Measurements from ENCODE around the gene KLF11.
"Not testable (repeated sequence)": the region's sequence is repeated elsewhere in the genome, so short reads cannot be mapped to it uniquely, and the experiment has no call there.

DNA sequence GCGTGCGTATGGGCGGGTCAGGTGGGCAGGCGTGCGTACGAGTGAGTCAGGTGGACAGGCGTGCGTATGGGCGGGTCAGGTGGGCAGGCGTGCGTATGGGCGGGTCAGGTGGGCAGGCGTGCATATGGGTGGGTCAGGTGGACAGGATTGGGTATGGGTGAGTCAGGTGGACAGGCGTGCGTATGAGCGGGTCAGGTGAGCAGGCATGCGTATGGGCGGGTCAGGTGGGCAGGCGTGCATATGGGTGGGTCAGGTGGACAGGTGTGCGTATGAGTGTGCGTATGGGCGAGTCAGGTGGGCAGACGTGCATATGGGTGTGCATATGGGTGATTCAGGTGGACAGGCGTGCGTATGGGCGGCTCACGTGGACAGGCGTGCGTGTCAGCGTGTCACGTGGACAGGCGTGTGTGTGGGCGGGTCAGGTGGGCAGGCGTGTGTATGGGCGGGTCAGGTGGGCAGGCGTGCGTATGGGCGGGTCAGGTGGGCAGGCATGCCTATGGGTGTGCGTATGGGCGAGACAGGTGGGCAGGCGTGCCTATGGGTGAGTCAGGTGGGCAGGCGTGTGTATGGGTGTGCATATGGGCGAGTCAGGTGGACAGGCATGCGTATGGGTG is 27.9 kb upstream of the KLF11 start:
- TF ChIP-seq, protein P1, sequence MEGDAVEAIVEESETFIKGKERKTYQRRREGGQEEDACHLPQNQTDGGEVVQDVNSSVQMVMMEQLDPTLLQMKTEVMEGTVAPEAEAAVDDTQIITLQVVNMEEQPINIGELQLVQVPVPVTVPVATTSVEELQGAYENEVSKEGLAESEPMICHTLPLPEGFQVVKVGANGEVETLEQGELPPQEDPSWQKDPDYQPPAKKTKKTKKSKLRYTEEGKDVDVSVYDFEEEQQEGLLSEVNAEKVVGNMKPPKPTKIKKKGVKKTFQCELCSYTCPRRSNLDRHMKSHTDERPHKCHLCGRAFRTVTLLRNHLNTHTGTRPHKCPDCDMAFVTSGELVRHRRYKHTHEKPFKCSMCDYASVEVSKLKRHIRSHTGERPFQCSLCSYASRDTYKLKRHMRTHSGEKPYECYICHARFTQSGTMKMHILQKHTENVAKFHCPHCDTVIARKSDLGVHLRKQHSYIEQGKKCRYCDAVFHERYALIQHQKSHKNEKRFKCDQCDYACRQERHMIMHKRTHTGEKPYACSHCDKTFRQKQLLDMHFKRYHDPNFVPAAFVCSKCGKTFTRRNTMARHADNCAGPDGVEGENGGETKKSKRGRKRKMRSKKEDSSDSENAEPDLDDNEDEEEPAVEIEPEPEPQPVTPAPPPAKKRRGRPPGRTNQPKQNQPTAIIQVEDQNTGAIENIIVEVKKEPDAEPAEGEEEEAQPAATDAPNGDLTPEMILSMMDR (IDR thresholded peaks at IDR 0.05) = not testable (repeated sequence)
- TF ChIP-seq POLR2A (IDR thresholded peaks at IDR 0.05) = not testable (repeated sequence)

Measured in body of pancreas (tissue), 4 donors.